ENCODE measurements around the gene NRL. TPM values are rescaled to one million over a fixed set of nuclear protein-coding genes. Genes with fewer than 3 reads are reported as not detected.
A peak's percentile ranks its signal among the peaks of the same experiment; 100 is the strongest.

NRL gene
- total and polyA plus RNA-seq, 12 donors = 2.2 to 20.2 (median 4.5) TPM

GRCh38 chr14:24160499-24160849, 45.7 kb upstream of the NRL start:
- no peak overlapping the region for H3K4me3 ChIP-seq
- WGBS, 4 donors = 86 to 95% (median 92%) methylated on average over 3 to 4 of the region's 4 CpGs
- intact Hi-C loops (cut with DNase I) = no loop called here
- no peaks in the 10 kb centered on the region for H3K27me3 ChIP-seq
- peaks cover 9 to 36% of the 10 kb centered on the region in 2 donors for H3K4me1 ChIP-seq (replicated peaks in 1 of 2)
- TF ChIP-seq, protein P1, sequence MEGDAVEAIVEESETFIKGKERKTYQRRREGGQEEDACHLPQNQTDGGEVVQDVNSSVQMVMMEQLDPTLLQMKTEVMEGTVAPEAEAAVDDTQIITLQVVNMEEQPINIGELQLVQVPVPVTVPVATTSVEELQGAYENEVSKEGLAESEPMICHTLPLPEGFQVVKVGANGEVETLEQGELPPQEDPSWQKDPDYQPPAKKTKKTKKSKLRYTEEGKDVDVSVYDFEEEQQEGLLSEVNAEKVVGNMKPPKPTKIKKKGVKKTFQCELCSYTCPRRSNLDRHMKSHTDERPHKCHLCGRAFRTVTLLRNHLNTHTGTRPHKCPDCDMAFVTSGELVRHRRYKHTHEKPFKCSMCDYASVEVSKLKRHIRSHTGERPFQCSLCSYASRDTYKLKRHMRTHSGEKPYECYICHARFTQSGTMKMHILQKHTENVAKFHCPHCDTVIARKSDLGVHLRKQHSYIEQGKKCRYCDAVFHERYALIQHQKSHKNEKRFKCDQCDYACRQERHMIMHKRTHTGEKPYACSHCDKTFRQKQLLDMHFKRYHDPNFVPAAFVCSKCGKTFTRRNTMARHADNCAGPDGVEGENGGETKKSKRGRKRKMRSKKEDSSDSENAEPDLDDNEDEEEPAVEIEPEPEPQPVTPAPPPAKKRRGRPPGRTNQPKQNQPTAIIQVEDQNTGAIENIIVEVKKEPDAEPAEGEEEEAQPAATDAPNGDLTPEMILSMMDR (IDR thresholded peaks at IDR 0.05) = no peak
- TF ChIP-seq POLR2A (IDR thresholded peaks at IDR 0.05) = no peak
- peak overlapping the region in 4 of 5 donors; percentile 56 to 95 (median 80) for H3K27ac ChIP-seq
- DNase-seq = no peak
- peaks cover 0 to 73% of the 10 kb centered on the region in 2 donors for H3K36me3 ChIP-seq (replicated peaks in 1 of 2)
- H3K9me3 ChIP-seq (replicated peaks in 1 of 3) = no peaks in the 10 kb centered on the region

GRCh38 chr14:24159777-24160498, 45.2 kb upstream of the NRL start:
- H3K27me3 ChIP-seq = no peaks in the 10 kb centered on the region
- H3K27ac ChIP-seq = peak overlapping the region in 2 of 5 donors; percentile 86 to 95
- TF ChIP-seq, protein P1 (IDR thresholded peaks at IDR 0.05) = no peak
- TF ChIP-seq POLR2A (IDR thresholded peaks at IDR 0.05) = no peak
- H3K4me1 ChIP-seq (replicated peaks in 1 of 2) = peaks cover 9 to 36% of the 10 kb centered on the region in 2 donors
- 86 to 94% (median 93%) methylated on average over 11 of the region's 11 CpGs for WGBS, 4 donors
- H3K9me3 ChIP-seq (replicated peaks in 1 of 3) = no peaks in the 10 kb centered on the region
- peaks cover 0 to 73% of the 10 kb centered on the region in 2 donors for H3K36me3 ChIP-seq (replicated peaks in 1 of 2)
- intact Hi-C loops (cut with DNase I) = loop anchor here in 1 of 2 donors (10.0 kb wide), 1 partner anchor 95 kb away; no protein-coding TSS in a partner anchor
- DNase-seq = no peak
- no peak overlapping the region for H3K4me3 ChIP-seq

DNA sequence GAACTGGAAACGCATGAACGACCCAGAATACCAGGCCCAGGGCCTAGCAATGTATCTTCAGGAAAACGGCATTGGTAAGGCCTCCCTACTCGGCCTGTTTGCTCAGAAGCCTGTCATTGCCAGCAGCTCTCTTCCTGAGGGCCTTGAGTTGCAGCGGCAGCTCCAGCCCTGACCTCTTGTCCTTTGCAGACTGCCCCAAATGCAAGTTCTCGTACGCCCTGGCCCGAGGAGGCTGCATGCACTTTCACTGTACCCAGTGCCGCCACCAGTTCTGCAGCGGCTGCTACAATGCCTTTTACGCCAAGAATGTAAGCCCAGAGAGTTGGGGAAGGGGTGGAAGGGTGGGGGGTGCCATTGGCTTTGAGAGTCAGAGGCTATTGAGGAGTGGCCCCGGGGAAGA, 42.6 kb upstream of the NRL start:
- no peak for TF ChIP-seq POLR2A (IDR thresholded peaks at IDR 0.05)
- TF ChIP-seq, protein P1 (IDR thresholded peaks at IDR 0.05) = no peak
- Histone ChIP-seq H3K36me3 (replicated peaks in 1 of 2) (peaks cover 0 to 64% of the 10 kb centered on the region in 2 donors), H3K4me3 (no peak overlapping the region), H3K9me3 (replicated peaks in 1 of 3) (no peaks in the 10 kb centered on the region), H3K27me3 (no peaks in the 10 kb centered on the region), H3K27ac (peak overlapping the region in 3 of 5 donors; percentile 26 to 70 (median 64)), H3K4me1 (replicated peaks in 1 of 2) (peaks cover 7 to 22% of the 10 kb centered on the region in 2 donors)
- peak in 3 of 7 donors; percentile 67 to 72 (median 71) for DNase-seq
- 50 to 71% (median 58%) methylated on average over 9 to 12 of the region's 12 CpGs for WGBS, 4 donors
- intact Hi-C loops (cut with DNase I) = loop anchor here in 1 of 2 donors (10.0 kb wide), 1 partner anchor 93 kb away; no protein-coding TSS in a partner anchor

DNA sequence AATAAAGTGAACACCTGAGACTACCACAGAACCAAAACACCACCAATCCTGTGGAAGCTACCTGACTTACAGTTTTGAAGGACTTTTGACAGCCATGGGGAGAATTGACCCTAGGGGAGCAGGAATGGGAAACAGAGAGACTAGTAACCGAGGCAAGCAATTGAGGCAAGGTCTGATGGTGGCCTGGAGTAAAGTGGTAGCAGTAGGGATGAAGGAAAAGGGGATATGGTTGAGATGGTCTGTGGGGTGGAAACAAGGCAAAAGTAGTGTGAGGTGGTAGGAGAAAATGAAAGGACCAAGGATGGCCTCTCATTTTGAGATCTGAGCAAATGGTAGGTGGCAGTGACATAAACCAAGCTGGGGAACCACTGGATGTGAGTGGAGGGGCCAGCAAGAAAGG, 42.1 kb upstream of the NRL start:
- no peaks in the 10 kb centered on the region for H3K9me3 ChIP-seq (replicated peaks in 1 of 3)
- intact Hi-C loops (cut with DNase I) = loop anchor here in 1 of 2 donors (10.0 kb wide), 1 partner anchor 92 kb away; no protein-coding TSS in a partner anchor
- peak overlapping the region in 4 of 5 donors; percentile 26 to 70 (median 52) for H3K27ac ChIP-seq
- TF ChIP-seq POLR2A (IDR thresholded peaks at IDR 0.05) = no peak
- TF ChIP-seq, protein P1 (IDR thresholded peaks at IDR 0.05) = no peak
- H3K4me1 ChIP-seq (replicated peaks in 1 of 2) = peaks cover 4 to 17% of the 10 kb centered on the region in 2 donors
- no peak overlapping the region for H3K4me3 ChIP-seq
- DNase-seq = no peak
- 87 to 94% (median 90%) methylated on average over 1 of the region's 1 CpG for WGBS, 4 donors
- peaks cover 0 to 69% of the 10 kb centered on the region in 2 donors for H3K36me3 ChIP-seq (replicated peaks in 1 of 2)
- no peaks in the 10 kb centered on the region for H3K27me3 ChIP-seq
